Uterus (tissue), 2 donors: ENCODE measurements around the gene EPHA10.

Source experiments
- POLR2A ChIP-seq, 2 donors: fragments of 450-650 bp; IDR thresholded peaks; one replicate each; pipeline ENCODE4 v1.6.1; 2016; ENCODE audit warnings: antibody characterized with exemption in 2 of 2, mild to moderate bottlenecking in 1 of 2, moderate library complexity in 1 of 2
- TF ChIP-seq, protein P1 (sequence below), 4 experiments: fragments of 200-600 bp in 2 of 4; fragments of 450-650 bp in 2 of 4; sonication (generic) in 2 of 4; IDR thresholded peaks; one replicate each; pipeline ENCODE4 v1.5.1; 2016 to 2019; ENCODE audit warnings: antibody characterized with exemption in 4 of 4, mild to moderate bottlenecking in 2 of 4, moderate library complexity in 1 of 4

DNA sequence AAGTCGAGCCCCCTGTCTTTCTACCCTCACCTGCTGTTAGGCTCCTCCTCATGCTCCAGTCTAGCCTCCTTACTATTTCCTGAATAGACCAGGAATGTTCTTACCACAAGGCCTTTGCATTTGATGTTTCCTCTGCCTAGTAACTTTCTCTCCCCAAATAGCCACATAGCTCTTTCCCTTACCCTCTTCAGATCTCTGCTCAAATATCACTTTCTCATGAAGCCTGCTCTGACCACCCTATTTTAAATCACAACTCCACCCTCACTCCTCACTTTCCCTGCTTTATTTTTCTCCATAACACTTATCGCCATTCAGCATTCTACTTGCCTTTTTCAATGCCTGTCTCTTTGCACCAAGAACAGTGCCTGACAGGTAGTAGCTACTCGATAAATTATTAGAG lies 79.2 kb downstream of the EPHA10 start:
- TF ChIP-seq, protein P1, sequence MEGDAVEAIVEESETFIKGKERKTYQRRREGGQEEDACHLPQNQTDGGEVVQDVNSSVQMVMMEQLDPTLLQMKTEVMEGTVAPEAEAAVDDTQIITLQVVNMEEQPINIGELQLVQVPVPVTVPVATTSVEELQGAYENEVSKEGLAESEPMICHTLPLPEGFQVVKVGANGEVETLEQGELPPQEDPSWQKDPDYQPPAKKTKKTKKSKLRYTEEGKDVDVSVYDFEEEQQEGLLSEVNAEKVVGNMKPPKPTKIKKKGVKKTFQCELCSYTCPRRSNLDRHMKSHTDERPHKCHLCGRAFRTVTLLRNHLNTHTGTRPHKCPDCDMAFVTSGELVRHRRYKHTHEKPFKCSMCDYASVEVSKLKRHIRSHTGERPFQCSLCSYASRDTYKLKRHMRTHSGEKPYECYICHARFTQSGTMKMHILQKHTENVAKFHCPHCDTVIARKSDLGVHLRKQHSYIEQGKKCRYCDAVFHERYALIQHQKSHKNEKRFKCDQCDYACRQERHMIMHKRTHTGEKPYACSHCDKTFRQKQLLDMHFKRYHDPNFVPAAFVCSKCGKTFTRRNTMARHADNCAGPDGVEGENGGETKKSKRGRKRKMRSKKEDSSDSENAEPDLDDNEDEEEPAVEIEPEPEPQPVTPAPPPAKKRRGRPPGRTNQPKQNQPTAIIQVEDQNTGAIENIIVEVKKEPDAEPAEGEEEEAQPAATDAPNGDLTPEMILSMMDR (IDR thresholded peaks at IDR 0.05): no peak
- no peak for TF ChIP-seq POLR2A (IDR thresholded peaks at IDR 0.05)
